HEK293T (cell line): ENCODE results near the gene C19orf25.
A peak's percentile ranks its signal among the peaks of the same experiment; 100 is the strongest.

Source experiments
- CTCF ChIA-PET: fragments of 350-600 bp; formaldehyde crosslinking; extraction: SDS; loops from one replicate; lab custom pipeline; 2021; ENCODE audit warnings: antibody characterized with exemption, inconsistent platforms; lab: Yijun Ruan, JAX
- POLR2A ChIA-PET: fragments of 350-600 bp; formaldehyde crosslinking; extraction: SDS; loops from one replicate; lab custom pipeline; 2020; ENCODE audit warnings: antibody characterized with exemption, inconsistent platforms; lab: Yijun Ruan, JAX
- DNase-seq: peaks from one replicate; pipeline ENCODE4 v3.0.0; 2012; ENCODE audit warnings: mixed read lengths; ENCODE audit errors: extremely low spot score
- ARNT ChIP-seq: fragments of 450-650 bp; IDR thresholded peaks from 2 replicates; pipeline ENCODE4 v1.6.1; 2017; ENCODE audit warnings: mild to moderate bottlenecking
- BHLHE40 ChIP-seq: fragments of 450-650 bp; IDR thresholded peaks from 2 replicates; pipeline ENCODE4 v1.6.1; 2016; ENCODE audit warnings: mild to moderate bottlenecking, moderate library complexity, borderline replicate concordance
- CTBP1 ChIP-seq: fragments of 450-650 bp; IDR thresholded peaks from 2 replicates; pipeline ENCODE4 v1.6.1; 2016; ENCODE audit warnings: borderline replicate concordance
- ELF4 ChIP-seq: fragments of 450-650 bp; IDR thresholded peaks from 2 replicates; pipeline ENCODE4 v1.6.1; 2017; ENCODE audit warnings: antibody characterized with exemption
- FOXA1 ChIP-seq: fragments of 450-650 bp; IDR thresholded peaks from 2 replicates; pipeline ENCODE4 v1.6.1; 2016; ENCODE audit warnings: mild to moderate bottlenecking
- FOXK2 ChIP-seq: fragments of 450-650 bp; IDR thresholded peaks from 2 replicates; pipeline ENCODE4 v1.6.1; 2016; ENCODE audit warnings: mild to moderate bottlenecking
- FOXM1 ChIP-seq: fragments of 450-650 bp; IDR thresholded peaks from 2 replicates; pipeline ENCODE4 v1.6.1; 2017; ENCODE audit warnings: mild to moderate bottlenecking, borderline replicate concordance
- HDGF ChIP-seq: fragments of 450-650 bp; IDR thresholded peaks from 2 replicates; pipeline ENCODE4 v1.6.1; 2017; ENCODE audit warnings: antibody characterized with exemption, borderline replicate concordance
- L3MBTL2 ChIP-seq: fragments of 450-650 bp; conservative IDR thresholded peaks from 2 replicates; pipeline ENCODE4 v1.6.1; 2016; ENCODE audit warnings: mild to moderate bottlenecking
- LEF1 ChIP-seq: fragments of 450-650 bp; IDR thresholded peaks from 2 replicates; pipeline ENCODE4 v1.6.1; 2017; ENCODE audit warnings: mild to moderate bottlenecking, borderline replicate concordance
- NFRKB ChIP-seq: fragments of 450-650 bp; IDR thresholded peaks from 2 replicates; pipeline ENCODE4 v1.6.1; 2016; ENCODE audit warnings: mild to moderate bottlenecking, moderate library complexity
- PKNOX1 ChIP-seq: fragments of 450-650 bp; IDR thresholded peaks from 2 replicates; pipeline ENCODE4 v1.6.1; 2016
- SP1 ChIP-seq: fragments of 450-650 bp; IDR thresholded peaks from 2 replicates; pipeline ENCODE4 v1.6.1; 2017
- SUZ12 ChIP-seq: fragments of 450-650 bp; IDR thresholded peaks from 2 replicates; pipeline ENCODE4 v1.6.1; 2016; ENCODE audit warnings: mild to moderate bottlenecking
- ZNF384 ChIP-seq: fragments of 450-650 bp; IDR thresholded peaks from 2 replicates; pipeline ENCODE4 v1.6.1; 2016

Gene C19orf25

DNA sequence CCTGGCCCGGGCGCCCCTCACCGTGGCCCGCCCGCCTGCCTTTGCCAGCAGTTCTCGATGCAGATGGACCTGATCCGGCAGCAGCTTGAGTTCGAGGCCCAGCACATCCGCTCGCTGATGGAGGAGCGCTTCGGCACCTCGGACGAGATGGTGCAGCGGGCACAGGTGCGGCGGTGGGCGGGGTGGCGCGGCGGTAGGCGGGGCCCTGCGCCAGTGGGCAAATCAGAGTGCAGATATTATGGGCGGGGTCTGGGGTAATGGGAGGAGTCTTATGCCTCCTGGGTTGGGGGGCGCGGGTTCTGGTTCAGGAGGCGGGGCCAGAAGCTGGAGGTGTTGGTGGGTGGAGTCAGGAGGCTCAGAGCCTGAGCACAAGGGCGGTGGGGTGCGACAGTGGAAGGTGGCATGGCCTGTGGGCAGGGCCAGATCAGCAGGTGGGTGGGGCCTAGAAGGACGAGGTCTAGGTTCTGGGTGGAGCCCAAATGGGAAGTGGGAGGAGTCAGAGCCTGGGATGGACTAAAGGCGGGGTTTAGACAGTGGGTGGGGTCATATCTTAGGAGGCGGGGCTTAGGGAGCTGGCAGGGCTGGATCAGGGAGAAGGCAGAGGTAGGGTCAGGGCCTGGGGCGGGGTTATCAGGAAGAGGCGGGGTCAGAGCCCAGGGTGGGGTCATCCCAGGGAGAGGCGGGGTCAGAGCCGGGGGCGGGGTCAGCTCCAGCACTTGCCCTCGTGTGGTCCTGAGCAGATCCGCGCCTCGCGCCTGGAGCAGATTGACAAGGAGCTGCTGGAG is 23.5 kb downstream of the C19orf25 start:
- CTCF ChIA-PET, result interaction anchor here (0.5 kb wide), 1 partner anchor 342 kb away, joined by 3 read pairs; no protein-coding TSS in a partner anchor
- TF ChIP-seq HDGF (0 out of 2 replicates have a peak, but pooled peaks have one; percentile 14), L3MBTL2 (no peak)
- peak; percentile 96 for DNase-seq
- POLR2A ChIA-PET, result interaction anchor here (1.4 to 1.5 kb wide), 2 partner anchors 11 to 187 kb away, joined by 3 to 6 read pairs; partner anchors contain the start of gene CIRBP

DNA sequence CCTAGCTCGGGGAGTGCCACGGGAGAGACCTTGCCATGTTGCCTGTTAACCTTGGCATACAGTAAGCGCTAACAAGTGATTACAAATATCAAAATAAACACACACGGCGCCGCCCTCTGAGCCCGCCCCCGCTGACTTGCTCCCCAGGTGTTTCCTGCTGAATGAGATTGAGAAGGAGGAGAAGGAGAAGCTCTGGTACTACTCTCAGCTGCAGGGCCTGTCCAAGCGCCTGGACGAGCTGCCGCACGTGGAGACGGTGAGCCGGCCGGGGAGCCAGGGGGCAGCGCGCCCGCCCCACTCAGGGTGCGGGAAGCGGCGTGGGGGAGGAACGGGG is 24.0 kb downstream of the C19orf25 start:
- ChIA-PET CTCF (interaction anchor here (2.0 kb wide), 1 partner anchor 10 kb away, joined by 9 read pairs; no protein-coding TSS in a partner anchor), POLR2A (interaction anchor here (1.1 to 1.5 kb wide), 3 partner anchors 12 to 186 kb away, joined by 3 to 6 read pairs (median 3); partner anchors contain the start of gene CIRBP)
- TF ChIP-seq ELF4 (no peak), LEF1 (no peak), FOXK2 (no peak), PKNOX1 (no peak), NFRKB (no peak), FOXM1 (no peak), FOXA1 (no peak), L3MBTL2 (no peak; the same call in 1 of the 2 replicates), SUZ12 (no peak), ZNF384 (no peak), ARNT (no peak), HDGF (no peak), SP1 (no peak), BHLHE40 (no peak)
- no peak for DNase-seq

- peak; percentile 80 for TF ChIP-seq L3MBTL2
- TF ChIP-seq FOXK2, result no peak
- CTCF ChIA-PET, result interaction anchor here (0.8 to 2.0 kb wide), 3 partner anchors 9 to 51 kb away, joined by 3 to 9 read pairs (median 3); no protein-coding TSS in a partner anchor
- POLR2A ChIA-PET, result interaction anchor here (1.1 to 1.9 kb wide), 3 partner anchors 9 to 185 kb away, joined by 3 to 6 read pairs (median 3); partner anchors contain the start of gene CIRBP
- DNase-seq, result no peak
Measured at GRCh38 chr19:1453525-1454364, 25.3 kb downstream of the C19orf25 start.

- no peak for TF ChIP-seq CTBP1
- no peak for TF ChIP-seq NFRKB
- TF ChIP-seq FOXA1, result no peak
- TF ChIP-seq HDGF, result no peak
- no peak for TF ChIP-seq SUZ12
- CTCF ChIA-PET, result interaction anchor here (2.0 kb wide), 1 partner anchor 8 kb away, joined by 9 read pairs; no protein-coding TSS in a partner anchor
- POLR2A ChIA-PET, result interaction anchor here (1.2 to 1.9 kb wide), 2 partner anchors 9 to 184 kb away, joined by 3 to 6 read pairs; partner anchors contain the start of gene CIRBP
- DNase-seq, result no peak
Measured at GRCh38 chr19:1452802-1453524, 26.1 kb downstream of the C19orf25 start.

DNA sequence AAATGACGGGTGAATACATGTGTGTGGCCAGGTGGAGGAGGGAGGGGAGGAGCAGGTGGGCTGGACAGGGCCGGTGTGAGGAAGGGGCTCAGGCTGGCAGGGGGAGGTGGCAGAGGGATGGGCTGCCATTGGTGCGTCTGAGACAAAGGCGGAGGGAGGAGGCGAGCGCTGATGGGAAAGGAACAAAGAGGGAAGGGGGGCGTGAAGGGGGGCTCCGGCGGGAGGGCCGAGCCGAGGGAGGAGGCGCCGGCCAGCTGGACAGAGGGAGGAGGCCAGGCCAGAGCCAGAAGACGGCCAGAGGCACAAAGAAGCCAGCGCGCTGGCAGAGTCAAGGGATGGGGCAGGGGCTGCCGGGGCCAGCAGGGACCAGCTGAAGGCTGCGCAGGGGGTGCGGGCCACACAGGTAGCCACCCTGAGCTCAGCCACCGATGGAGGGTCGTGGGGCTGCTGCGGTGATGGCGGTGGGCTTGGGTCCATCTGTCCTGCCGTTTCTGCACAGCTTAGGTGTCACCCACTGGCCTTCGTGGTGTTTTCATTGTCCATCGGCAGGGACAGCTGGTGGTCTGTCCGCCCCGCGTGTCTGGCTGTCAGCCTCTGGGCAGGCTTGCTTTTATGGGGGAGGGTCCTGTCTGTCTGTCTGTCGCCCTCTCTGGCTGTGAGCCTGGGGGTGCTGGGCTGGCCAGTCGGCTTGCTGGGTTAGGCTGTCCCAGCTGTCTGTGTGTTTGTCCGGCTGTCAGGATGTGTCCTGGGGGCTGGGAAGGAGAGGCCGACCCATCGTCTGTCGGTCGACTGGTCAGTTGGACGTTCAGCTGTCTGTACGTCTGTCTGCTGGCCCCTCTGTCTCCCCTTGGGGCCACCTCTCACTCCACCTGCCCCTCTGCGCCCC is 26.9 kb downstream of the C19orf25 start:
- no peak for TF ChIP-seq ELF4
- no peak for TF ChIP-seq LEF1
- TF ChIP-seq FOXM1, result no peak
- TF ChIP-seq FOXK2, result no peak
- TF ChIP-seq SUZ12, result no peak
- no peak for TF ChIP-seq SP1
- TF ChIP-seq NFRKB, result no peak
- TF ChIP-seq ARNT, result no peak
- TF ChIP-seq ZNF384, result no peak
- TF ChIP-seq PKNOX1, result no peak
- no peak for TF ChIP-seq CTBP1
- POLR2A ChIA-PET, result interaction anchor here (0.7 to 1.9 kb wide), 3 partner anchors 8 to 183 kb away, joined by 3 to 6 read pairs (median 4); partner anchors contain the start of gene CIRBP
- CTCF ChIA-PET, result no interaction called here
- DNase-seq, result no peak
